ENCODE measurements around the gene TMEM147.

The TMEM147 gene

DNA sequence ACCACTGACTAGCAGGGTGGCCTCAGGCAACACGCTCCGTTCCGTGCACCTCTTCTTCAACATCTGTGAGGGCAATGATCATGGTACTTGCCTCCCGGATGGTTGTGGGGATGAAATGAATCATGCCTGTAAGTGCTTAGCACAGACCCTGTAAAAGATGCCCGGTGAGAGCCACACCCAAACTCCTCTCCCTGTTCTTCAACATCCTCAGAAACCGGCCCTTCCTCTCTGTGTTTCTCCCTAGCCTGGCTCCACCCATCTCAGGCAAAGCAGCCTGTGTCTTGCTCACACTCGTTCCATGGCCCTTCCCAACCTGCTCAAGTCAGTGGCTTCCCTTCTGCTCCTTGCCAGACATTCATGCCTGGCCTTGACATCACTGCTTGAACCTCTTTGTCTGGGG, 26.1 kb upstream of the TMEM147 start:
- DNase-seq (ENCODE audit: low read depth in 2 of 2), result no peak

DNA sequence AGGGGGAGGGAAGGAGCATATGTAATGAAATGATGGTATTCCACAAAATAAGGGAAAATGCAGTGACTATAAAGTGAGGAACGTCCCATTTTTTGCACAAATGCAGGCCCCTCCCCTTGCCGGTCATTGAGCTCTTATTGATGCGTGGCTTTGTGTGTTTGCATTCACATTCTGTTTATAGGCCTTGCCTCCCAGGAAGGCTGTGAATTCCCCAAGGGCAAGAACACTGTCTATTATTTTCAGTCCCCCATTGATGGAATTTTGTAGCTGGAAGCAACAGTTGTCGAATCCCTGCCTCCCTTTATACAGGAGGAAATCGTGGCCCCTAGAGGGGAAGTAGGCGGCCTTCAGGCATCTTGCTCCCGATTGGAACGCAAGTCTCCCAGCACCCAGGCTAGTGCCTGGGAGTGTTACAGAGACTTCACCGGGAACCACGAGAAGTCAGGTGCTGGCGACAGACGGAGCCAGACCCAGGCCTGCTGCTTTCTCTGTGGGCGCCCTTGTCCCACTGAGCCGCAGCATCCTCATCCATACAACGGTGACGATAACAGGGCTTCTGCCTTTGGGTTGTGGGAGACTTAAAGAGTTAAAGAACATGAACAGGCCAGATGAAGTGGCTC, 24.2 kb upstream of the TMEM147 start:
- DNase-seq (ENCODE audit: low read depth in 2 of 2), result no peak

DNA sequence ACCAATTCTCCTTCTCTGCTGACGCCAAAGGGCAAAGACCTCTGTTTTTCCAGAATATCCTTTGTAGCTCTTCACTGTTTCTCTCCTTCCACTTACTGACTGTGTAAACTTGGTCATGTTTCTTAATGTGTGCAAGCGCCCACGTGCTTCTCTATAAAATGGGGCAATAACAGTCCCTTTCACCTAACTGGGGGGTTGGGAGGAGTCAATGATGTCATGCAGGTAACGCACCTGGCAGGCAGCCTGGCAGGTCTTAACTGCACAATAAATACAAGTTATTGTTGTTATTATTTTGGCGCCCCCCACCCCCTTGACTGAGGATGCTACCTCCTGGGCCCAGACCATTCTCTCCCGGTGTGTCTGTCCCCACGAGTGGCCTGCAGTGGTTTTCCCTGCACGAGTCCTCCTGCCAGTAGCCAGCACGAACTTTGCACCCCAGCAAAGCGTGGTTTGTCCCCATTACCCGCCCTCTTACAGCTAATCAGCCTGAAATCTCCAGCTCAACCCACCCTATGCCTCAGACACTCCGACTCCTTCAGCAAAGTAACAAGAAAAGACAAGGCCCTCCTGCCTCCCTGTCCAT, 22.6 kb upstream of the TMEM147 start:
- DNase-seq (ENCODE audit: low read depth in 2 of 2), result no peak

DNA sequence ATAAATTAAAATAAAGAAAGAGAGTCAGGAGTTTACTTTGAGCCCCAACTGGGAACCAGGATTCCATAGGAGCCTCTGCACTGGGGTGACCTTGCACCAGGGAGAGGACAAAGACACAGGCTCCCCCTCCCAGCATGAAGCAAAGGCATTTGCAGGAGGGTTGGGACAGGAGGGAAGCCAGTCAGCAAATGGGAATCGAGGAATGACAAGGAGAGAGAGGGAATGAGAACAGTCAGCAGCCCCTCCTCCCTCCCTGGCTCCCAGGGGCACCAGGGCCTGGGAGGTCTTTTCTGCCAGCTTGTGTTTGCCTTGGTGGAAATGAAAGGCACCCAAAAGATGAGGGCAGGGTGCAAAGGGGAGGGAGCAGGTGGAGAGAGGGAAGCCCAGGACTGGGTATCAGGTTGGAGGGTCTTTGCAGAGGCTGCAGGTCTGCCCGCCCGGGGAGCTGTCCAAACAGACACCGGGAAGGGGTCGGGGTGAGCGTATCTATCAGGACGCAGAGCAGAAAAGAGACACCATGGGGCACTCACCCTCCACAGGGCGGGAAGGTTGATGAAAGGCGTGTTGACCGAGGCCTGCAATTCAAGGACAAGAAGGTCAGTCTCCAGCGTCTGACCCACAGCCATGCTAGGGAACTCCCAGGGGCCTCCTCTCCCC, 21.1 kb upstream of the TMEM147 start:
- DNase-seq (ENCODE audit: low read depth in 2 of 2), result no peak

DNA sequence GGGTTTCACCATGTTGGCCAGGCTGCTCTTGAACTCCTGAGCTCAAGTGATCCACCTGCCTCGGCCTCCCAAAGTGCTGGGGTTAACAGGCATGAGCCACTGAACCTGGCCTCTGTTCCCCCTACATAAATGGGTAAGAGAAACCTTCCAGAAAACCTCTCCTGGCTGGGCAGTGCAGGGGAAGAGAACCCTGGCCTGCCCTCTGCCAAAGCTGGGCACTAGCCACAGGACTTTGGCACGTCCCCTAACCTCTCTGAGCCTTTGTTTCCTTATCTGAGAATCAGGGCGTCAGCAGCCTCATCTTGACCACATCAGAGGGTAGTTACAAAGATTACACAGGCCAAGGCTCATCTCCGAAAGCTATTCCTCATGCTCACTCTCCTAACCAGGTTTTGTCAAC, 19.6 kb upstream of the TMEM147 start:
- DNase-seq (ENCODE audit: low read depth in 2 of 2), result no peak

DNA sequence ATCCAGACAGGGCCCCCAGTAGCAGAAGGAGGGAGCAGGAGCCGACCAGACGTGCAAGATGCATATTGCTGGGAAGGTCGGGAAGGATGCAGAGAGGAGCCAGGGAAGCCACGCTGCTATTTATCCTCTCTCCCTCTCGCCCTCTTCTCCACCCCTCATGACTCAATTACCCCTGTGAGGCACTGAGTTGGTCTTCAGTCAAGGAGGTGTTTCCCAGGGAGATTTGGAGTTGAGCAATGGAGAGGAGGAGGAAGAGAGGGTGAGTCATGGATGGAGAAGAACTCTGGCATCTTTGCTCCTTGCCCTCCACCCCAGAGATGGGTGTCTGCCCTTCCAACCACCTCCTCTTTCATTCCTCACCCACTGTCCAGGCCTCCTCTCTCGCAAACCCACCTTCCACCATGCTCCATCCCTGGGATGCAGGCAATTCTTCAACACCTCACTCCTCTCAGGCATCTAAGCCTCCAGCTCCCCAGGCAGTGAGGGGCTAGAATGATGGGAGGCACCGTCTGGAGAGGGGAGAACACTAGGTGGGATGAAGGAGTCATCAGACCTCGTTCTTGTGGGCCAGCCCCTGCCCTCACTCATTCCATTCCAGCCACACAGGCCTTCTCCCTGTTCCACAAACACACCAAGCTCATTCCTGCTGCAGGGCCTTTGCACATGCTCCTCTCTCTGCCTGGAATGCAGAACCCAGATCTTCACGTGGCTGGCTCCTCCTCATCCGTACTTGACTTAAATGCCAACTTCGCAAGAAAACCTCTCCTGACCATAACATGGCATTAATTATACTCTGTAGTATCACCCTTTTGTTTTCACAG, 17.0 kb upstream of the TMEM147 start, which contains the start of gene SBSN:
Gene SBSN (minus strand): TSS at position 94 of the 821 bp plus-strand sequence. CDS start 30 bp downstream, at position 64.
- DNase-seq (ENCODE audit: low read depth in 2 of 2), result no peak

DNA sequence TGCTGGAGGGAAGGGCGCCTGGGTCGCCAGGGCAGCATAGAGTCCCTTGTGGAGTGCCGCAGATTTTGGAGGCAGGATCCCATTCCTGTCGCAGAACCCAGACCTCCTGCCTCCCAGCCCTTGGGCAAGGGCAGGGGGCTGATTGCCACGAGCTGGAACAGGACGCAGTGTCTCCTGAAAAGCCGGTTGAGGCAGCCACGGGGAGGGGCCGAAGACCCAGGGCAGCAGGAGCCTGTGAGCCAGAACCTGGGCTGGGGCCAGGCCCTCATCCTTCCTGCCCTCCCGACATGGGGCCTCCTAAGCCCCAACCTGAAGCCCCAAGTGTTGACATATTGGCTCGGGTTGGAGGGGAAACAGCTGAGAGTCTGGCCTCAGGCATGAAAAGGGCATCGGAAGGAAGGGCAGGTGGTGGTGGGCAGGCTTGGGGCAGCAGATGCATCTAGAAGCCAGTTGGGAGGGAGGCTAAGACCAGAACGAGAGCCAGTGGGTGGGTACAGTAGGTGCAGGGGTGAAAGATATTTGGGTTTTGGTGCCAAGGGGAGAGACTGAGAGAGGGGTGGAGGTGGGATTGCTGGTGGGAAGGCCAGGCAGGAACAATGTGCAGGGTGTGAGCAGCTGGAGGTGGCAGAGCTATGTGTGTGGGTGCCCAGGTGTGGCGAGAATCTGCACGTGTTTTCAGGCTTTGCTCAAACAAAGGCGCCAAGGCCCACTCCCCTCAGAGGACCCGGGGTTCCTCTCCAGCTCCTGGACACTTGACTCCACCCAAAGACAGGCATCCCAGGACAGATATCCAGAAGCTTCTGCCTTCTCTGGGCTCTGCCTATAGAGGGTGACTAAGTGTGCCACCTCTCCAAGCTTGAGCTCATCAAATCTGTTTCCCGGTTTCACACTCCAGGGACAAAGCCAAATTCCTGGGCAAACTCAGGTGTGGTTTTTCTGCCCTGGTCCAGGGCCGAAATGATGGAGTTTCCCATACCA, 15.9 kb upstream of the TMEM147 start:
- DNase-seq (ENCODE audit: low read depth in 2 of 2), result no peak

DNA sequence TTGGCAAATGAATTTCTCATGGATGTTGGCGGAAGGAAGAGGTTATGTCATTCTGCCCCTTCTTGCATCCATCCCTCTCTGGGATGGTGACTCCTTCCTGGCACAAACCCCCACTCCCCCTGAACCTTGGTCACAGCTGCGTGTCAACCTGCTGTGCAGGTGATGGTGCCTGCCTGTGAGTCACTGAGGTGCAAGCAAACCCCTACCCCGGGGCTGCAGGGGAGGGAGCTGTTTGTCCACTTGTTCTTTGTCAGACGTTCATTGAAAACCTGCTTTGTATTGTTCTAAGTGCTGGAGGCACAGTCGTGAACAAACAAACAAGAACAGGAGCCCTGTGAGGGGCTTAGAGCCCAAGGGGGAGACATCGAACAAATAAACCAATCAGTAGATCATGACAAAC, 14.1 kb upstream of the TMEM147 start:
- DNase-seq (ENCODE audit: low read depth in 2 of 2), result no peak

DNA sequence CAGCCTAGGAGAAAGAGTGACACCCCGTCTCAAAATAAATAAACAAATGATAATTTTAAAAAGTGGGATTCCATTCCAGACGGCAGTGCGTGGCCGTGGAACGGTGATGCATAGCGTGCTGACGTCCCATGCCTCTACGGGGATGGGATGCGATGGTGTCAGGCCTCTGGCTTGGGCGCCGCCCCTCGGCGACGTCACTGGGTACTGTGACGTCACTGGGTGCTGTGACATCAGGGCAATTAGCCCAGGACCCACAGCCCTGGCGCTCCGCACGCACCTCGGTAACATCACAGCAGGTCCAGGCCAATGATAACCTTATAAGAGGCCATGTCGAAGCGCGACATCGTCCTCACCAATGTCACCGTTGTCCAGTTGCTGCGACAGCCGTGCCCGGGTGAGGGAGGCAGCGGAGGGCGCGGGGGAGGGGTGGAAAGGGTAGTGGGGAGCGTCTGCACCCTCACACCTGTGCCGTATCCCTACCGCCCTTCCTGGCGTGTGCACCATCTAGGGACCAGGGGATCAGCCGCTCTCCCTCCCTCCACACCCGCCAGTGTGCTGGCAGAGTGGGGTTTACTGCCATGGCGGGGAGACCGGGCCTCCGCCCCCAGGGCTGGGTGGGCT, 12.1 kb upstream of the TMEM147 start, which contains the start of gene GAPDHS:
Gene GAPDHS (plus strand): TSS at position 256 of the 621 bp plus-strand sequence. CDS start 72 bp downstream, at position 328.
- DNase-seq (ENCODE audit: low read depth in 2 of 2), result no peak

DNA sequence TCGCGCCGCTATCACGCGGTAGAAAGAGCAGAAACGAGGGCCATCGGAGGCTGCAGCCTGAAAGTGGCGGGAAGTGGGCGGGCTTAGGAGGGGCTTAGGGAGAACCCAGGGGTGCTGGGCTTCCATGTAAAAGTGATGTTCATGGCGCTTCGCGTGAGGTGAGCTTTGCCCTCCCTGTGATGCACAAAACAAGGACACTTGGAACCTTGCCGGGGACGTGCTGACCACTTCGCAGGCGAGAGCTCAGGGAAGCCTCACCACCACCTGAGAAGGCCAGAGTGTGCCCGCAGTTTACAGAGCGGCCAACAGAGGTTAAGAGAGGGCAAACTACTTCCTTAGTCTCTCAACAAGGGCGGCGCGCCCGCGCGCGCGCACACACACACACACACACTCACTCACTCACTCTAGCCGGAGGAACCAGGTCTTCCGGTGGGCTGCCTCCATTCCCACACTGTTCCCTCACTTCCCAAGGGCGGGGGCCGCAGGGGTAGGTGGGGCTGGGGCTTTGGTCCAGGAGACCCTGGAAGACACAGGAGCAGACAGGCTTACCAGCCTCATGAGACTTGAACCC, 11.5 kb upstream of the TMEM147 start:
- no peak for DNase-seq (ENCODE audit: low read depth in 2 of 2)

DNA sequence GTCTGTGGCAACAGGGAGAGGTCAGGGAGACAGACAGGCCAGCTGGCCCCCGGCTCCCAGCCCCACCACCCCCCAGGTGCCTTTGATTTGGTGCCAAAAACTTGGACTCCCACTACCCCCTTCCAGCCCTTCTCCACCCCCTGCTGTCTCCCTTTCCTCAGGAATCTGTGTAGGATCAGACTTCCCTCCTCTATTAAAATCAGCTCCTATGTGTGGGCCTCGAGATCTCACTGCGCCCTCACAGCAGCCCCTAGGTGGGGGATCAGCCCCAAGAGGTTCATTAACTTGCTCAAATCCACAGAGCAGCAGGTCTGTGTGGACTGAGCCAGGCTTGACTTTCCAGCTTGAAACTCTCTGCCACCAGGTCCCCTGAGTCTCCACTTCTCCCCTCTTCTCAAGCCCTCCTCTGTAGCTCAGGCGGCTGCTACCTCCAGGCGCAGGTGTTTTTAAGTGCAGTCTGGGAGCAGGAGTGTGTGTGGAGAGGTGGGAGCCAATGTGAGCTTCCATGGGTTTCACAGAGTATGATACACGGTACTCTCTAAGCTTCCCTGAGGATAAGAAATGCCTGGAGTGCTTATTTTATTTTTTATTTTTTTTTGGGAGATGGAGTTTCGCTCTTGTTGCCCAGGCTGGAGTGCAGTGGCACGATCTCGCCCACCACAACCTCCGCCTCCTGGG, 10.5 kb upstream of the TMEM147 start:
- DNase-seq (ENCODE audit: low read depth in 2 of 2), result no peak

DNA sequence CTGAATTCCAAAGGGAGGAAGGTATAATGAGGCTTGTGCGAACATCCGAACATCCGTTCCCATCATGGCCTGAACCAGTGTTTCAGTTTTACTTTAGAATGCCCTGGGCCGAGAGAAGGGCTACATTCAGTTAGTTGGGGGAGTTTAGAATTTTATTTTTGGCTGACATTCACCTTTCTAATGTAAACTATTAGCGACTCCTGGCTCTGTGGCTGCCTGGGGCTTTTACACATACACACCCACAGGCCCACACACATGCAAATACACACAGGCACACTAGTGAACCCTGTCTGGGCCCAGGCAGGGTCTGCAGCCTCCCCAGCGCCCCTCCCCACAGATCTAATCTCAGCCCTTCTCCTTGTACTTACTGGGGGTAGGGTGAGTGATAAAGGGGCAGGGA, 6.1 kb upstream of the TMEM147 start:
- DNase-seq (ENCODE audit: low read depth in 2 of 2), result no peak

DNA sequence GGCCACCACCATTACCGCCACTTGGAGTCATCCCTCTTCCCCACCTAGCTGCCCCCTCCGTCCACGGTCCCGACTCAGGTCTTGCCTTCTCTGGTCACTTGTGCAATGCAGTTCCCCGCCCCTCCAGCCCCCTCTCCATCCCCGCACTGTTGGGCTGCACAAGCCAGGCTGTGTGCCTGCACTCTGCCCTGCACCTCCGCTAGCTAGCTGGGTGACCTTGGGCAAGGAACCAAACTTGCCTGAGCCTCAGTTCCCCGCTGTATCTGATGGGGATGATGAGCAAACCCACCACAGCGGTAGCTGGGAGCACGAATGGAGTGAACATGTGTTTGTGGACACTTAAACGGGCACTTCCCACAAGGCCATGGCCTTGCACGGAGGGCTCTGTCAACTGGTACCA, 5.6 kb upstream of the TMEM147 start:
- no peak for DNase-seq (ENCODE audit: low read depth in 2 of 2)

DNA sequence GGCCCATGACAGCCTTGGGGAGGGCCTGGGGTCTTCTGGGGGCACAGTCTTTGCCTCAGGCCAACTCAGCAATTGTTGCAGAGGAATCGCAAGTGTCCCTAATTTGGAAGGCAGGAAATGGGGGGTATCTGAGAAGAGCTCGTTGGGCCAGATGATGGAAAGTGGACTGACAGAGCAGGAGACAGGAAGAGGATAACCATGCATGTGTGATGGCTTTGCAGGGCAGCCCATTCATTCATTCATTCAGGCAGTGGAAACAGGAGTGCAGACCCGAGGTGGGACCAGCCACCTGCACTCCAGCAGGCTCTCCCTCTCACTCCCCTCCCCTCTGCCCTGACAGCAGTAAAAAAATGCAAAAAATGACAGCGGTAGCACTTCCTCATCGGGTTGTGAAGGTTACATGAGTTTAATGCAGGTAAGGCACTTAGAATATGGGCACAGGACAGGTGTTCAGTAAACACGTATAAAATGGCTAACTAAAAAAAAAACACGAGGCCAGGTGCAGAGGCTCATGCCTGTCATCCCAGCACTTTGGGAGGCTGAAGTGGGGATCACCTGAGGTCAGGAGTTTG, 5.0 kb upstream of the TMEM147 start:
- no peak for DNase-seq (ENCODE audit: low read depth in 2 of 2)

DNA sequence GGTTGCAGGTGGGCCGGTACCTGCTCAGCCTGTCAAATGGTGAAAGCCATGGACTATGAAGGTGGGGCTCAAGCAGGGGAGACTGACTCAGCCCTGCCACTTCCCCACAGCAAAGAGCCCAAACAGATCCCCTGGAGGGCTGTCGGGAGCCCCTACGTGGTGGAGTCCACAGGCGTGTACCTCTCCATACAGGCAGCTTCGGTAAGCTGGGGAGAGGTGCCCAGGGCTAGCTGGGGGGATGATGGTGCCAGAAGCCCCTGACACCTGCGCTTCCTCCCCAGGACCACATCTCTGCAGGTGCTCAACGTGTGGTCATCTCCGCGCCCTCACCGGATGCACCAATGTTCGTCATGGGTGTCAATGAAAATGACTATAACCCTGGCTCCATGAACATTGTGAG, 3.2 kb upstream of the TMEM147 start:
- no peak for DNase-seq (ENCODE audit: low read depth in 2 of 2)

DNA sequence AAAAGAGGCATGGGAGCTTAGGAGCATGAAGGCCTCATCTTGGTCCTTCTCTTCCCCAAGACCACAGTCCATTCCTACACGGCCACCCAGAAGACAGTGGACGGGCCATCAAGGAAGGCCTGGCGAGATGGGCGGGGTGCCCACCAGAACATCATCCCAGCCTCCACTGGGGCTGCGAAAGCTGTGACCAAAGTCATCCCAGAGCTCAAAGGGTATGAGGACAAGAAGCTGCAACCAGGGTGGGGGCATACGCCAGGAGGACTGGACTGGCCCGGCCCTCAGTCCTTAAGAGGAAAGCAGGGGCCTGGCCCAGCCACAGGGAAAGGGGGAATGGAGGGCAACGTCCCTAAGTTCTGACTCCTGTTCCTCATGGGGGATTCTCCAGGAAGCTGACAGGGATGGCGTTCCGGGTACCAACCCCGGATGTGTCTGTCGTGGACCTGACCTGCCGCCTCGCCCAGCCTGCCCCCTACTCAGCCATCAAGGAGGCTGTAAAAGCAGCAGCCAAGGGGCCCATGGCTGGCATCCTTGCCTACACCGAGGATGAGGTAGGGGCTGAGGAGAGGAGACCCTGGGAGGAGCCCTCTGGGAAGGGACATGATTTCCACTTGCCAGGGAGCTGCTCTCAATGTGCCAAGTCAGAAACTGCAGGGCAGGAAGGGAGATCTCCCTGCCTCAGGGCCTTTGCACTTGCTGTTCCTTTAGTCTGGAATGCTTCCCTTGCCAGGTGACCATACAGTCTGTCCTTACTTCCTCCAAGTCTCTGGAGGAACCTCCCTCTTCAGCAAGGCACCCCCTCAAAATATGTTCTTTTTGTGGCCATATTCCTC, 1.9 kb upstream of the TMEM147 start:
- DNase-seq (ENCODE audit: low read depth in 2 of 2), result no peak

DNA sequence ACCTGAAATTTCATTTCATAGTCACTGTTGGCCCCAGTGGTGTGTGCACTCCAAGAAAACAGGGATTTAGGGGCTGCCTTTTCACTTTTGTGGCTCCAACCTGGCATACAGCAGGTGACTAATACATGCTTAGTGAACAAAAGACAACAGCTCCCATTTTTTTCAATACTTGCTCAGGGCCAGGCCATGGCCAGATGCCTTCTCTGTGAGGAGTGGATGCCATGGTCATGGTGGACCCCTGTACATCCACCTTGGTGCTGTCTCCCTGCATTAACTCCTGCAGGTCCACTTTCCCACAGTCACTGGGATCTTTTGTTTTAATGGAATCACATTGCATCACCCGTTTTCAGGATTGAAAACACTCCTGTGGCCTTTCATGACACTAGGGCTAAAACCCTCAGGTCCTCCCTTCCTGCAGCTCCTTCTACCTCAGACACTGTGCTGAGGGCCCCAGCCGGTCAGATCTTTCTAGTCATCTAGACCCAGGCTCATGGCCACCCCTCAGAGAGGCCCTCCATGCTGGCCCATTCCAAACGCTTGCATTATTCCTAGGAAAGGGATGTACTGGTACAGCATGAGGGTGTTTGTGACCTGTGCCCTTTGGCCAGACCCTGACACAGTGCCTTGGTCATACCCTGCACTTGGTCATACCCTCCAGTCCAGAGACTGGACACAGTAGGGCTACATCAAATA, 1.2 kb upstream of the TMEM147 start:
- no peak for DNase-seq (ENCODE audit: low read depth in 2 of 2)

DNA sequence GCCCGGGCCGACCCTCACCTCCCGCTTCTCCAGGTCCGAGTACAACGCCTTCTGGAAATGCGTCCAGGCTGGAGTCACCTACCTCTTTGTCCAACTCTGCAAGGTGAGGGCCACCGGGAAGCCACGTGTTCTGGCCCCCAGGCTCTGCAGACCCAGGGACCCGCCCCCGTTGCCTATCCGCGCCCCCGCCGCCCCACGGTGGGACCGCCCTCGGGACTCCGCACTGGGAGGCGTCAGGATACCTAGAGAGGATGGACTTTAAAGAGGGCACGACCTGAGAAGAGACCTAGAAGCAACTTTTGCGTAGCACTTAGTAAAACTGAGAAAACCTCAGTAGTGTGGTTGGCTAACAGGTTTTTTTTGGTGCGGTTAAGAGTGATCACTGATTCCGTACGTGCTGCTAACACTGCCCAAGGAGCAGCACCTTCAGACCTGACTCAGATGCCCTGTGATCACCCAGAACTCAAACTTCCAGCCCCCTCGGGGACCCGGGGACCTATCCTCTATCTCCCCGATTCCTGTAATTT, 492 bp downstream of the TMEM147 start:
- DNase-seq (ENCODE audit: low read depth in 2 of 2), result no peak

Data from fibroblast of skin of left quadriceps (primary cell).